H9 (cell line): Measurements from ENCODE around the gene POT1. TPM values are rescaled to one million over a fixed set of nuclear protein-coding genes. Genes with fewer than 3 reads are reported as not detected.

Source experiments
- DNase-seq: peaks from one replicate; pipeline ENCODE4 v3.0.0-alpha.2; 2017
- H2AFZ ChIP-seq: one replicate; pipeline ENCODE4 v1.6.1; 2013; ENCODE audit warnings: mild to moderate bottlenecking, low read length, control low read depth, moderate library complexity
- H2AK5ac ChIP-seq: 2 replicates; pipeline ENCODE4 v1.6.1; 2013; ENCODE audit warnings: low read length, control low read depth, mixed read lengths; ENCODE audit not compliant: insufficient read length
- H2BK120ac ChIP-seq: one replicate; pipeline ENCODE4 v1.6.1; 2013; ENCODE audit warnings: low read depth, mild to moderate bottlenecking, low read length, control low read depth, inconsistent platforms; ENCODE audit not compliant: poor library complexity, severe bottlenecking
- H2BK12ac ChIP-seq: 2 replicates; pipeline ENCODE4 v1.6.1; 2013; ENCODE audit warnings: low read length, control low read depth, mixed read lengths, low read depth; ENCODE audit not compliant: insufficient read length
- H2BK15ac ChIP-seq: 2 replicates; pipeline ENCODE4 v1.6.1; 2013; ENCODE audit warnings: low read depth, low read length, control low read depth
- H2BK20ac ChIP-seq: one replicate; pipeline ENCODE4 v1.6.1; 2013; ENCODE audit warnings: low read depth, mild to moderate bottlenecking, low read length, control low read depth, inconsistent platforms; ENCODE audit not compliant: poor library complexity, severe bottlenecking
- H2BK5ac ChIP-seq: 2 replicates; pipeline ENCODE4 v1.6.1; 2013; ENCODE audit warnings: low read length, control low read depth, mixed read lengths; ENCODE audit not compliant: insufficient read length
- H3K14ac ChIP-seq: 2 replicates; pipeline ENCODE4 v1.6.1; 2013; ENCODE audit warnings: low read length, control low read depth; ENCODE audit not compliant: insufficient read depth
- H3K18ac ChIP-seq: 2 replicates; pipeline ENCODE4 v1.6.1; 2013; ENCODE audit warnings: low read depth, mild to moderate bottlenecking, mixed read lengths, low read length, control low read depth; ENCODE audit not compliant: insufficient read length
- H3K23ac ChIP-seq: 2 replicates; pipeline ENCODE4 v1.6.1; 2013; ENCODE audit warnings: low read length, control low read depth, mixed read lengths, low read depth; ENCODE audit not compliant: insufficient read length
- H3K23me2 ChIP-seq: 2 replicates; pipeline ENCODE4 v1.6.1; 2013; ENCODE audit warnings: low read depth, mild to moderate bottlenecking, mixed read lengths, low read length, control low read depth; ENCODE audit not compliant: insufficient read length, poor library complexity, severe bottlenecking
- H3K27ac ChIP-seq: 2 replicates; pipeline ENCODE4 v1.5.1; 2013; ENCODE audit warnings: low read length, control low read depth, mixed read lengths, low read depth; ENCODE audit not compliant: insufficient read length
- H3K27me3 ChIP-seq: 2 replicates; pipeline ENCODE4 v1.6.1; 2013; ENCODE audit warnings: low read length, control low read depth, inconsistent platforms; ENCODE audit not compliant: insufficient read depth
- H3K4ac ChIP-seq: 2 replicates; pipeline ENCODE4 v1.6.1; 2013; ENCODE audit warnings: low read depth, mild to moderate bottlenecking, control low read depth, inconsistent platforms, low read length, moderate library complexity
- H3K4me1 ChIP-seq: 2 replicates; pipeline ENCODE4 v1.6.1; 2013; ENCODE audit warnings: low read length, control low read depth, inconsistent platforms; ENCODE audit not compliant: insufficient read depth
- H3K4me2 ChIP-seq: 2 replicates; pipeline ENCODE4 v1.6.1; 2013; ENCODE audit warnings: low read length, control low read depth, mixed read lengths; ENCODE audit not compliant: insufficient read length, insufficient read depth
- H3K56ac ChIP-seq: 2 replicates; pipeline ENCODE4 v1.6.1; 2013; ENCODE audit warnings: low read depth, mild to moderate bottlenecking, mixed read lengths, low read length, control low read depth; ENCODE audit not compliant: insufficient read length
- H3K79me1 ChIP-seq: 2 replicates; pipeline ENCODE4 v1.6.1; 2013; ENCODE audit warnings: low read depth, mild to moderate bottlenecking, moderate library complexity, low read length, control low read depth, inconsistent platforms; ENCODE audit not compliant: insufficient read depth, poor library complexity, severe bottlenecking
- H3K79me2 ChIP-seq: 2 replicates; pipeline ENCODE4 v1.6.1; 2013; ENCODE audit warnings: low read length, control low read depth, inconsistent platforms; ENCODE audit not compliant: insufficient read depth
- H3K9ac ChIP-seq: 2 replicates; pipeline ENCODE4 v1.6.1; 2013; ENCODE audit warnings: low read length, control low read depth, mixed read lengths; ENCODE audit not compliant: insufficient read length; ENCODE audit errors: extremely low read depth
- H3K9me3 ChIP-seq: one replicate; pipeline ENCODE4 v1.6.1; 2013; ENCODE audit warnings: low read depth, low read length, inconsistent platforms; ENCODE audit not compliant: control insufficient read depth
- H3T11ph ChIP-seq: one replicate; pipeline ENCODE4 v1.6.1; 2013; ENCODE audit warnings: mild to moderate bottlenecking, low read length, control low read depth, inconsistent platforms
- H4K20me1 ChIP-seq: one replicate; pipeline ENCODE4 v1.6.1; 2013; ENCODE audit not compliant: control insufficient read depth, insufficient read length, insufficient read depth
- H4K5ac ChIP-seq: 2 replicates; pipeline ENCODE4 v1.6.1; 2013; ENCODE audit warnings: low read depth, mild to moderate bottlenecking, mixed read lengths, low read length, control low read depth; ENCODE audit not compliant: insufficient read length
- H4K8ac ChIP-seq: replicated peaks from 2 replicates; pipeline ENCODE4 v1.6.1; 2013; ENCODE audit warnings: low read length, control low read depth, mixed read lengths, low read depth; ENCODE audit not compliant: insufficient read length
- H4K91ac ChIP-seq: 2 replicates; pipeline ENCODE4 v1.6.1; 2013; ENCODE audit warnings: low read depth, mild to moderate bottlenecking, moderate library complexity, mixed read lengths, low read length, control low read depth; ENCODE audit not compliant: insufficient read length
- H3K27ac Mint-ChIP-seq, 3 experiments: 2 replicates in 2 of 3; 3 replicates in 1 of 3; pipeline ENCODE4 v1.8.0; 2020 to 2021; ENCODE audit warnings: mixed read lengths in 3 of 3, mild to moderate bottlenecking in 1 of 3, moderate library complexity in 1 of 3
- H3K27me3 Mint-ChIP-seq: 2 replicates; pipeline ENCODE4 v1.8.0; 2021; ENCODE audit warnings: low read depth, mild to moderate bottlenecking, moderate library complexity, mixed read lengths
- H3K36me3 Mint-ChIP-seq, 3 experiments: 2 replicates in 2 of 3; 3 replicates in 1 of 3; pipeline ENCODE4 v1.8.0; 2020 to 2021; ENCODE audit warnings: low read depth in 3 of 3, mixed read lengths in 3 of 3; ENCODE audit not compliant: insufficient read depth in 1 of 3
- H3K4me1 Mint-ChIP-seq, 2 experiments: 2 replicates each; pipeline ENCODE4 v1.8.0; 2020; ENCODE audit warnings: mixed read lengths in 2 of 2
- H3K4me3 Mint-ChIP-seq, 2 experiments: 2 replicates in 1 of 2; 3 replicates in 1 of 2; pipeline ENCODE4 v1.8.0; 2020 to 2021; ENCODE audit warnings: mild to moderate bottlenecking in 2 of 2, mixed read lengths in 2 of 2, moderate library complexity in 1 of 2
- H3K9me3 Mint-ChIP-seq, 2 experiments: 2 replicates in 1 of 2; 3 replicates in 1 of 2; pipeline ENCODE4 v1.8.0; 2020; ENCODE audit warnings: mild to moderate bottlenecking in 2 of 2, mixed read lengths in 2 of 2, moderate library complexity in 1 of 2
- WGBS: extraction: QIAGEN DNeasy Blood & Tissue Kit; methylation state at CpG from one replicate; pipeline ENCODE4 v1.1.7; 2013; ENCODE audit warnings: missing lambda C conversion rate, low lambda C conversion rate, mixed read lengths; ENCODE audit not compliant: insufficient read length; ENCODE audit errors: extremely low coverage; 5-methylcytosine and 5-hydroxymethylcytosine counted together
- total RNA-seq: library from RNA; stranded (reverse); gene quantifications from 2 replicates; pipeline ENCODE4 v1.2.1, GENCODE V29; 2021
- TF ChIP-seq, protein P1 (sequence below): fragments of 200-600 bp; sonication (generic); conservative IDR thresholded peaks from 3 replicates; pipeline ENCODE4 v1.8.0; 2021; ENCODE audit warnings: antibody characterized with exemption, mild to moderate bottlenecking

Gene POT1
- total RNA-seq, 1 experiment from 2014 or later: 23.4 TPM

DNA sequence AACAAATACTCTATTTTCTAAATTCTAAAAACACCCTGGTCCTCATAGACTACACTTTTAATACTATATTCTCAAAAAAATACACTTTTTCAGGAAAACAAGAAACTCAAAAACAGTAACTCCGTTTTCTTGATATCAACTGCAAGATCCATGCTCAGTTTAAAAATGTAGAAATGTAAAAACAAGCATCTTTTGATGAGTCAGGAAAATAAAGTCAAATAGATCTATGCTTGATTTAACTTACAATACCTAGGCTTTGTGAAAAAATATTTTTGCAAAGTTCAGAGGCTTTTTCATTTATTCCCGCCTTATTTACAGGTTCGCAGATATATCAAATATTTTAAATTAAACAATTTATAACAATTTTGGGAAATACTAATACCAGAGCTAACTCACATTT lies 33.6 kb downstream of the POT1 start:
- no peak overlapping the region for H3K18ac ChIP-seq
- H2BK12ac ChIP-seq: no peak overlapping the region
- no peaks in the 10 kb centered on the region for H3K23me2 ChIP-seq
- H3K4ac ChIP-seq: no peak overlapping the region
- Mint-ChIP-seq H3K4me3 (no peak overlapping the region), H3K27ac (no peak overlapping the region), H3K27me3 (no peaks in the 10 kb centered on the region), H3K36me3 (peaks cover 6 to 20% (median 19%) of the 10 kb centered on the region in 3 experiments), H3K9me3 (peaks cover 5 to 9% of the 10 kb centered on the region in 2 experiments; a peak in 3 of 5 replicates), H3K4me1 (no peaks in the 10 kb centered on the region)
- H2AFZ ChIP-seq: no peak overlapping the region
- H3K4me2 ChIP-seq: no peak overlapping the region
- TF ChIP-seq, protein P1, sequence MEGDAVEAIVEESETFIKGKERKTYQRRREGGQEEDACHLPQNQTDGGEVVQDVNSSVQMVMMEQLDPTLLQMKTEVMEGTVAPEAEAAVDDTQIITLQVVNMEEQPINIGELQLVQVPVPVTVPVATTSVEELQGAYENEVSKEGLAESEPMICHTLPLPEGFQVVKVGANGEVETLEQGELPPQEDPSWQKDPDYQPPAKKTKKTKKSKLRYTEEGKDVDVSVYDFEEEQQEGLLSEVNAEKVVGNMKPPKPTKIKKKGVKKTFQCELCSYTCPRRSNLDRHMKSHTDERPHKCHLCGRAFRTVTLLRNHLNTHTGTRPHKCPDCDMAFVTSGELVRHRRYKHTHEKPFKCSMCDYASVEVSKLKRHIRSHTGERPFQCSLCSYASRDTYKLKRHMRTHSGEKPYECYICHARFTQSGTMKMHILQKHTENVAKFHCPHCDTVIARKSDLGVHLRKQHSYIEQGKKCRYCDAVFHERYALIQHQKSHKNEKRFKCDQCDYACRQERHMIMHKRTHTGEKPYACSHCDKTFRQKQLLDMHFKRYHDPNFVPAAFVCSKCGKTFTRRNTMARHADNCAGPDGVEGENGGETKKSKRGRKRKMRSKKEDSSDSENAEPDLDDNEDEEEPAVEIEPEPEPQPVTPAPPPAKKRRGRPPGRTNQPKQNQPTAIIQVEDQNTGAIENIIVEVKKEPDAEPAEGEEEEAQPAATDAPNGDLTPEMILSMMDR: no peak
- H3K56ac ChIP-seq: no peak overlapping the region
- DNase-seq: no peak
- no peak overlapping the region for H4K5ac ChIP-seq
- H4K8ac ChIP-seq: no peak overlapping the region
- no peak overlapping the region for H2BK20ac ChIP-seq
- H3K23ac ChIP-seq: no peak overlapping the region
- H3K27me3 ChIP-seq: no peaks in the 10 kb centered on the region
- no peaks in the 10 kb centered on the region for H3K79me2 ChIP-seq
- no peak overlapping the region for H3K14ac ChIP-seq
- no peak overlapping the region for H4K91ac ChIP-seq
- no peak overlapping the region for H3T11ph ChIP-seq
- H2AK5ac ChIP-seq: no peak overlapping the region
- H4K20me1 ChIP-seq: no peaks in the 10 kb centered on the region
- no peak overlapping the region for H2BK120ac ChIP-seq
- H2BK5ac ChIP-seq: no peak overlapping the region
- no peak overlapping the region for H3K27ac ChIP-seq
- H3K9ac ChIP-seq: no peak overlapping the region
- H2BK15ac ChIP-seq: no peak overlapping the region
- no peaks in the 10 kb centered on the region for H3K79me1 ChIP-seq
- H3K9me3 ChIP-seq: no peaks in the 10 kb centered on the region
- 100% methylated on average over 1 of the region's 3 CpGs for WGBS
- no peaks in the 10 kb centered on the region for H3K4me1 ChIP-seq
